PC-9 (cell line): ENCODE measurements around the gene EXD2.

Source experiments
- EZH2 ChIP-seq: fragments of 200-600 bp; sonication (generic); IDR thresholded peaks from 2 replicates; pipeline ENCODE4 v1.8.0; 2017; ENCODE audit warnings: antibody characterized with exemption, low read depth
- TF ChIP-seq, protein P1 (sequence below): fragments of 200-600 bp; sonication (generic); conservative IDR thresholded peaks from 2 replicates; pipeline ENCODE4 v1.6.1; 2017; ENCODE audit warnings: mixed run types, antibody characterized with exemption, mild to moderate bottlenecking, moderate library complexity

DNA sequence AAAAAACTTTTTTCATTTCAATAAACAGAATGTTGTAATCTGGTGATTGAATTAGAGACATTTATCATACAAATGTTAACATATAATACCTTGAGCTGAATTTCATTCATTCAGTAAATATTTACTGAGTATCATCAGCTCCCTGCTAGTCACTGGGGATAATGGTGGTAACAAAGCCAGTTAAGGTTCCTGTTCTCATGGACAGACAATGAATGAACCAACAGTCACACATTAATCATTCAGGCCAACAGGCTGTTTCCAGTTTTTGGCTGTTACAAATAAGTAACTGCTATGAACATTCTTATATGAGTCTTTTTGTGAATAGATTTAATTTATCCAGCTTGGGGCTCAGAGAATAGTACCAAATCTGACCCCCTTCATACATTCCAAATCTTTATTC lies 13.5 kb downstream of the EXD2 start:
- TF ChIP-seq, protein P1, sequence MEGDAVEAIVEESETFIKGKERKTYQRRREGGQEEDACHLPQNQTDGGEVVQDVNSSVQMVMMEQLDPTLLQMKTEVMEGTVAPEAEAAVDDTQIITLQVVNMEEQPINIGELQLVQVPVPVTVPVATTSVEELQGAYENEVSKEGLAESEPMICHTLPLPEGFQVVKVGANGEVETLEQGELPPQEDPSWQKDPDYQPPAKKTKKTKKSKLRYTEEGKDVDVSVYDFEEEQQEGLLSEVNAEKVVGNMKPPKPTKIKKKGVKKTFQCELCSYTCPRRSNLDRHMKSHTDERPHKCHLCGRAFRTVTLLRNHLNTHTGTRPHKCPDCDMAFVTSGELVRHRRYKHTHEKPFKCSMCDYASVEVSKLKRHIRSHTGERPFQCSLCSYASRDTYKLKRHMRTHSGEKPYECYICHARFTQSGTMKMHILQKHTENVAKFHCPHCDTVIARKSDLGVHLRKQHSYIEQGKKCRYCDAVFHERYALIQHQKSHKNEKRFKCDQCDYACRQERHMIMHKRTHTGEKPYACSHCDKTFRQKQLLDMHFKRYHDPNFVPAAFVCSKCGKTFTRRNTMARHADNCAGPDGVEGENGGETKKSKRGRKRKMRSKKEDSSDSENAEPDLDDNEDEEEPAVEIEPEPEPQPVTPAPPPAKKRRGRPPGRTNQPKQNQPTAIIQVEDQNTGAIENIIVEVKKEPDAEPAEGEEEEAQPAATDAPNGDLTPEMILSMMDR: no peak
- TF ChIP-seq EZH2: no peak
